HG03469 (cell line): Measurements from ENCODE around the gene AXIN1.
"Not testable (repeated sequence)": the region's sequence is repeated elsewhere in the genome, so short reads cannot be mapped to it uniquely, and the experiment has no call there.

Source experiments
- ATAC-seq: cut with Tn5 transposase; IDR thresholded peaks from one replicate; pipeline ENCODE4 v1.9.1; 2021; ENCODE audit warnings: mild to moderate bottlenecking, moderate library complexity, moderate number of reproducible peaks; ENCODE audit not compliant: unreplicated experiment

Gene AXIN1

GRCh38 chr16:381012-381788 is 28.7 kb upstream of the AXIN1 start:
- ATAC-seq: no peak

GRCh38 chr16:380762-381011 is 28.2 kb upstream of the AXIN1 start:
- no peak for ATAC-seq

- no peak for ATAC-seq
Observed at GRCh38 chr16:379961-380761, 27.6 kb upstream of the AXIN1 start.

GRCh38 chr16:379183-379960 is 26.8 kb upstream of the AXIN1 start:
- no peak for ATAC-seq

- no peak for ATAC-seq
Observed at GRCh38 chr16:378821-379182, 26.3 kb upstream of the AXIN1 start.

GRCh38 chr16:378113-378820 is 25.7 kb upstream of the AXIN1 start:
- ATAC-seq: not testable (repeated sequence)

- no peak for ATAC-seq
Observed at GRCh38 chr16:377419-377951, 25.0 kb upstream of the AXIN1 start.

GRCh38 chr16:376817-377418 is 24.4 kb upstream of the AXIN1 start:
- no peak for ATAC-seq

- no peak for ATAC-seq
Observed at GRCh38 chr16:375927-376816, 23.6 kb upstream of the AXIN1 start.

- ATAC-seq: no peak
Observed at GRCh38 chr16:375212-375611, 22.7 kb upstream of the AXIN1 start.

GRCh38 chr16:374616-374926 is 22.0 kb upstream of the AXIN1 start:
- no peak for ATAC-seq

- no peak for ATAC-seq
Observed at GRCh38 chr16:373848-374615, 21.5 kb upstream of the AXIN1 start.

- no peak for ATAC-seq
Observed at GRCh38 chr16:373020-373598, 20.6 kb upstream of the AXIN1 start.

GRCh38 chr16:372302-372983 is 19.9 kb upstream of the AXIN1 start:
- no peak for ATAC-seq

GRCh38 chr16:371515-372301 is 19.2 kb upstream of the AXIN1 start:
- ATAC-seq: no peak

GRCh38 chr16:370979-371514 is 18.5 kb upstream of the AXIN1 start:
- no peak for ATAC-seq

- no peak for ATAC-seq
Observed at GRCh38 chr16:370443-370842, 17.9 kb upstream of the AXIN1 start, which contains the start of gene MRPL28. Gene MRPL28 (minus strand): TSS chr16:370538. CDS start chr16:370218, 320 bp downstream.
